NCI-H2029 treated with DMSO at 0.1 percent for 48 hours (cell line): ENCODE results near the gene HSD17B4.
"Not testable (repeated sequence)": the region's sequence is repeated elsewhere in the genome, so short reads cannot be mapped to it uniquely, and the experiment has no call there.

ENCODE experiments used
- DNase-seq: peaks from one replicate; lab custom pipeline; 2025; lab: John Stamatoyannopoulos, UW

The HSD17B4 gene, protein sequence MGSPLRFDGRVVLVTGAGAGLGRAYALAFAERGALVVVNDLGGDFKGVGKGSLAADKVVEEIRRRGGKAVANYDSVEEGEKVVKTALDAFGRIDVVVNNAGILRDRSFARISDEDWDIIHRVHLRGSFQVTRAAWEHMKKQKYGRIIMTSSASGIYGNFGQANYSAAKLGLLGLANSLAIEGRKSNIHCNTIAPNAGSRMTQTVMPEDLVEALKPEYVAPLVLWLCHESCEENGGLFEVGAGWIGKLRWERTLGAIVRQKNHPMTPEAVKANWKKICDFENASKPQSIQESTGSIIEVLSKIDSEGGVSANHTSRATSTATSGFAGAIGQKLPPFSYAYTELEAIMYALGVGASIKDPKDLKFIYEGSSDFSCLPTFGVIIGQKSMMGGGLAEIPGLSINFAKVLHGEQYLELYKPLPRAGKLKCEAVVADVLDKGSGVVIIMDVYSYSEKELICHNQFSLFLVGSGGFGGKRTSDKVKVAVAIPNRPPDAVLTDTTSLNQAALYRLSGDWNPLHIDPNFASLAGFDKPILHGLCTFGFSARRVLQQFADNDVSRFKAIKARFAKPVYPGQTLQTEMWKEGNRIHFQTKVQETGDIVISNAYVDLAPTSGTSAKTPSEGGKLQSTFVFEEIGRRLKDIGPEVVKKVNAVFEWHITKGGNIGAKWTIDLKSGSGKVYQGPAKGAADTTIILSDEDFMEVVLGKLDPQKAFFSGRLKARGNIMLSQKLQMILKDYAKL

GRCh38 chr5:119452373-119453039, at the start of gene HSD17B4:
Gene HSD17B4, plus strand, starts transcription at chr5:119452497. Its CDS starts 79 bp downstream, at chr5:119452576.
- peak; percentile 57 for DNase-seq

- no peak for DNase-seq
Observed at GRCh38 chr5:119402555-119402954, 49.7 kb upstream of the HSD17B4 start.

DNA sequence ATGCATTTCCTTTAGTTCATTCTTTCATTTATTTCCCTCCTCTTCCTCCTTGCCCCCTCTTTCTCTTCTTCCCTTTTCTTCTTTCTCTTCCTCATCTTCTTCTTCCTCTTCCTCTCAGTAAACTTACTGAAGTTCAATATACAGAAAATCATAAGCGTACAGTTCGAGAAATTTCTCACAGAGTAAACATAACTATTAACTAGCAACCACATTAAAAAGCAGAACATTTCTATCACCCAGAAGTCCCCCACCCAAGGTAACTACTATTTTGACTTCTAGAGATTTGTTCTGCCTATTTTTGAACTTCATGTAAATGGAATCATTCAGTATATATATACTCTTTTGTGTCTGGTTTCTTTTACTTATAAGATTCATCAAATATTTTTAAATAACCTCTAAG, 48.3 kb upstream of the HSD17B4 start:
- no peak for DNase-seq

- DNase-seq = no peak
Observed at GRCh38 chr5:119405419-119405818, 46.9 kb upstream of the HSD17B4 start.

DNA sequence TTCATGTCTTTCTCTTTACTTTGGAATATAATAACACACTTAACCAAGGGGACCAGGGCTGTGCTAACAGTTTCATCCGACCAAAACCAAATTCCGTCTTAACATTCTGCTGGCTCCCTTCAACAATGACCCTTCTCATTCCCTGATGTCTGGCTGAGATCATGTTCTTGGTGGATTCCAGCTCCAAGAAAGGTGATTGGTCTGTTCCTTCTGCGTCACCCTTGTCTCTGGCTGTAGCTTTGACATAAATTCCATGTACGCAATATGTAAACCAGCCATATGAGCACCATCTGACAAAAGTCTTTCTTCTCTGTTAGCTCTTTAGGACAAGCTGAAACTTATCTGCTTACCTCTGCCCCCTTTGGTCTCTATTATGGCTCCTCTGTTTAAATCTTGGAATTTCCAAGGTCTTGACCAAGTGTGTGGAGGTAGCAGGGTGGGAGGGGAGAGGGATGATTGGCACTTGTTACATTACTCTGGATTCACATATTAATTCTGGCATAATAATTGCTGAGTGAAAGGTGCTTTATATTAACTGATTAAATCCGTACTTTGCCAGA, 45.7 kb upstream of the HSD17B4 start:
- no peak for DNase-seq

DNA sequence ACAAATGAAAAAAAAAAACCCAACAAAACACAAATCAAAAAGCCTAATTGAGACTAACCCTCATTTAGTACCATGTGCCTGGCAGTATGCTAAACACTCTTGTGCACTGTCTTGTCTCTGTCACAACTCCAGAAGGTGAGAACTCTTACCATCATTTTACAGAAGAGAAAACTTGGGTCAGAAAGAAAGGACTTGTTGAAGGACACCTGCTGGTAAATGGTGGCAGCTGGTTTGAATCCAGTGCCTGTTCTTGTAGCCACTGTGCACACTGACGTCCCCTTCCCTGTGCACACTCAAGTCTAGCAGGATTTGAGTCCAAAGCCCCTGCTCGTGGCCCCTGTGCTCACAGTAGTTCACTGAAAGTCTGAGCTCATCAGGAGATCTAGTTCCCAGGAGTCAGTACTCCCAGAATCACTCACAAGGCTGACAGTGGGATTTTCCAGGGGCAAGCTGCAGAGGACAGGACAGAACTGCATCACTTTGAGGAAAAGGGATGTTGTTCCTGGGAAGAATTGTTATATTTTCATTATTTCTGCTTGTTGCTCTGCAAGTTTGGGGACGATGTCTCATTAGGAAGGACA, 43.0 kb upstream of the HSD17B4 start:
- DNase-seq = no peak

GRCh38 chr5:119410448-119411159, 41.7 kb upstream of the HSD17B4 start:
- DNase-seq = no peak

DNA sequence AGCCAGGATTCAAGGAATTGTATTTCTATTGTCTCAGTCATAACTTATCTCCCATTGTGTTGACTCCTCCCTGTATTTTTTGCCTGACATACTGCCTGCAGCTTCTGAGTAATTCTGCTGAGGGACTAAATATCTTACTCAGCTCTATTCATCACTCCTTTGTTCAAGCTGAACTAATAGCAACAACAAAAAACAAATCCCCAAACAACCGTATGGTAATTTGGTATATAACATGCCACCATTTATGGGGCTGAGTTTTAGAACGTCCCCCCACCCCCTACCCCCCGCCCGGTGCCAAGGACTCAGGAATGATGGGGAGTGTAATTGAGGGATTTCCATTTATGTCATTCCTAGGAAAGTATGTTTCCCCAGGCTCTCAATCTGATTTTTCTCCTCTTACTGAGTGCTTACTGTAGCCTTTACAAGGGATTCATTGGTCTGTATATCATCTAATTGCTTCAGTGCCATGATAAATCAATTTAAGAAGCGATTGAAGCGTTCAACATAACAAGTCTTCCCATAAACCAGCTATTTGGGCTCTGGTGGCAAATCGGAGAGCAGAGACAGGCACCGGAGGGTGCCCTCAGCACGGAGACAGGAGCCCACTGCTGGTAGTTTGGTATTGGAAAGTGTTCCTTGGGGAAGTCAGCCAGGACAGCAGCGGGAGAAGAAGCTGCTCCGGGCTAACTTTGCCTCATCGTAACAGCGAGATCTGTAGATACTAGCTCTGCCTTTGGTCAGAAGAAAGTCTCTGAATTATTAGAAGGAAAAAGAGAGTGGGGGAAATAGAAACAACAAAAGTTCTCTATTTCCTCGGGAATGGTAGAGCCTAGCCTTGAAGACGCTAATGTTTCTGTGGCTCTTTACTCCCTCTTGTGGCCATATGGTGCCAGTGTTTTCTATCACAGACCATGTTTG, 40.7 kb upstream of the HSD17B4 start:
- peak; percentile 49 for DNase-seq

- no peak for DNase-seq
Observed at GRCh38 chr5:119412279-119413227, 39.7 kb upstream of the HSD17B4 start.

- DNase-seq = not testable (repeated sequence)
Observed at GRCh38 chr5:119414124-119414734, 38.1 kb upstream of the HSD17B4 start.

- DNase-seq = no peak
Observed at GRCh38 chr5:119417891-119418605, 34.2 kb upstream of the HSD17B4 start.

- DNase-seq = no peak
Observed at GRCh38 chr5:119418606-119419100, 33.6 kb upstream of the HSD17B4 start.

- DNase-seq = no peak
Observed at GRCh38 chr5:119420169-119420568, 32.1 kb upstream of the HSD17B4 start.

DNA sequence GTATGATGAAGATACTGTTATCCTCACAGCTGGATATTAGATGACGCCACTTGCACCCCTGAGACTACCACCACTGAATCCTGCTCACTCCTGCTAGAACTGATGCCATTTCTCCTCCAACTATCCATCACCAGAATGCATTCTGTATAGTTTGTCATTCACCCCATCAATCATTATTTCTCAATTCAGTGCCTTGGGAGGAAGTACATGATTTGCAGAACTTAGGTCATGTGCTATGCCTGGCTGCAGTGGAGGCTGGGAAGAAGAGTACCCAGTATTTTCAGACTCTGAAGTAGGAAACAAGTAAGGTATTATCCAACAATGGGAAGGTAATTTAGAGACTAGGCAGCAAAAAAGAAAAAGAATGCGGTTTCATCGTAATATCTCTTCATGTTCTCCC, 26.2 kb upstream of the HSD17B4 start:
- DNase-seq = no peak

DNA sequence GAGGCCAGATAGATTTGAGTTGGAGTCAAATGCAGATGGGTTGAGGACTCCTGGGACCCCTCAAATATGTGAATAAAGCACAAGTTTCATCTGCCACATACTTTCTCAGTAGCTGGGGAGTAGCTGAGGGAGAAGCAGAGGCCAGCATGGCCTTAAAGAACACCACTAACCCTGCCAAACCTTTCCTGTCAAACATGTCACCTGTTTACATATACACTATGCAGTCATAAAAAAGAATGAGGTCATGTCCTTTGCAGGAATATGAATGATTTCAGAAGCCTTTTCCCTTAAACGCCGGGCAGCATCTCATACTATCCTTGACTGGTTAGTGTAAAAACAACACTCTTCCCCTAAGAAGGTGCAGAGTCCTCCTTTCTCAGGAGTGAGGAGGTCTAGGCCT, 25.2 kb upstream of the HSD17B4 start:
- no peak for DNase-seq

GRCh38 chr5:119427596-119427995, 24.7 kb upstream of the HSD17B4 start:
- DNase-seq = not testable (repeated sequence)

DNA sequence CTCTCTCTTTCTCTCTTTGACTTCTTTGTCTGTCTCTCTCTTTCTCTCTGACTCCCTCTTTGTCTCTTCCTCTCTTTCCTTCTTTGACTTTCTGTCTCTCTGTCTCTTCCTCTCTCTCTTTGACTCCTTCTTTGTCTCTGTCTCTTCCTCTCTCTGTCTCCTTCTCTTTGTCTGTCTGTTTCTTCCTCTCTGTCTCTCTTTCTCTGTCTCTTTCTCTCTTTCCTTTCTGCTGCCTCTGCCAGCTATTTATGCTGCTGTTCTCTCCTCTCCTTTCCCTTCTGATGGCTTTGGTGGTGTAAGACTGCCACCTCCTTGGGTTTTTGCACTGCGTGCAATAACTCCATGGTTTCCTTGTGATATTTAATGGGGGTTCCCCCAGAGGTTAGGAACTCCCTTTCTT, 24.1 kb upstream of the HSD17B4 start:
- DNase-seq = not testable (repeated sequence)

- DNase-seq = not testable (repeated sequence)
Observed at GRCh38 chr5:119428574-119428973, 23.7 kb upstream of the HSD17B4 start.
